ENCODE results near the gene MYO18B.

Gene MYO18B

DNA sequence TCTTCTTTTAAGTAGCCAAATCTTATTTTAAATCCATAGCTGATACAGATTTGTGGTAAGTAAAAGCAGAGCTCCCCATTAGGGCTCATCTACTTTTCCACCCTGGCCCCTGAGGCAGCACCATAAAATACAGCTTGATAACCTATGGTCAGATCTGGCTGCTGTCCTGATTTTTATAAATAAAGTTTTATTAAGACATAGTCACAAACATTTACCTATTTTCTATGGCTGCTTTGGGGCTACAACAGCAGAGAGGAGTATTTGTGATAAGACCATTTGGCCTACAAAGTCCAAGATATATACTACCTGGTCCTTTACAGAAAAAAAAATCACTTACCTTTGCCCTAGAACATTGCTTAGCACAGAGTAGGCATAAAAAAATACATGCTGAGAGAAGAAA lies 227.3 kb downstream of the MYO18B start:
- TF ChIP-seq, protein P1, sequence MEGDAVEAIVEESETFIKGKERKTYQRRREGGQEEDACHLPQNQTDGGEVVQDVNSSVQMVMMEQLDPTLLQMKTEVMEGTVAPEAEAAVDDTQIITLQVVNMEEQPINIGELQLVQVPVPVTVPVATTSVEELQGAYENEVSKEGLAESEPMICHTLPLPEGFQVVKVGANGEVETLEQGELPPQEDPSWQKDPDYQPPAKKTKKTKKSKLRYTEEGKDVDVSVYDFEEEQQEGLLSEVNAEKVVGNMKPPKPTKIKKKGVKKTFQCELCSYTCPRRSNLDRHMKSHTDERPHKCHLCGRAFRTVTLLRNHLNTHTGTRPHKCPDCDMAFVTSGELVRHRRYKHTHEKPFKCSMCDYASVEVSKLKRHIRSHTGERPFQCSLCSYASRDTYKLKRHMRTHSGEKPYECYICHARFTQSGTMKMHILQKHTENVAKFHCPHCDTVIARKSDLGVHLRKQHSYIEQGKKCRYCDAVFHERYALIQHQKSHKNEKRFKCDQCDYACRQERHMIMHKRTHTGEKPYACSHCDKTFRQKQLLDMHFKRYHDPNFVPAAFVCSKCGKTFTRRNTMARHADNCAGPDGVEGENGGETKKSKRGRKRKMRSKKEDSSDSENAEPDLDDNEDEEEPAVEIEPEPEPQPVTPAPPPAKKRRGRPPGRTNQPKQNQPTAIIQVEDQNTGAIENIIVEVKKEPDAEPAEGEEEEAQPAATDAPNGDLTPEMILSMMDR (IDR thresholded peaks at IDR 0.05; ENCODE audit: low read depth, low read length, missing control alignments), result no peak
- in situ Hi-C loops (cut with HindIII; ENCODE audit: low sequenced_read_pairs), result no loop called here
- H3K4me3 ChIP-seq (ENCODE audit: low read depth, low read length), result no peak overlapping the region
- DNase-seq (ENCODE audit: low read depth), result no peak

DNA sequence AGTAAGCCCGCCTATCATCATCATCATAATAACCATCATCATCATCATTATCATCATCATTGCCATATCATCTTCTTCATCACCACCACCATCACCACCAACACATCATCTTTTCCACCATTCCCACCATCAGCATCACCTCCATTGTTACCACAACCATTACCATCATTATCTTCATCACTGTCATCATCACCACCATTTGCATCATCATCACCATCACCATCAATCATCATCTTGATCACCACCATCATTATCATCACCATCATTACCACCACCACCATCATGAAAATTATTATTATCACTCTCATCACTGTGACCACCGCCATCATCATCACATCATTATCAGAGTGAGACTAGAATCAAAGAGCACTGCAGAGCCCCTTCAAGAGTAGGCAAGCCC lies 227.9 kb downstream of the MYO18B start:
- TF ChIP-seq, protein P1 (IDR thresholded peaks at IDR 0.05; ENCODE audit: low read depth, low read length, missing control alignments), result no peak
- no peak for DNase-seq (ENCODE audit: low read depth)
- H3K4me3 ChIP-seq (ENCODE audit: low read depth, low read length), result no peak overlapping the region
- in situ Hi-C loops (cut with HindIII; ENCODE audit: low sequenced_read_pairs), result no loop called here

DNA sequence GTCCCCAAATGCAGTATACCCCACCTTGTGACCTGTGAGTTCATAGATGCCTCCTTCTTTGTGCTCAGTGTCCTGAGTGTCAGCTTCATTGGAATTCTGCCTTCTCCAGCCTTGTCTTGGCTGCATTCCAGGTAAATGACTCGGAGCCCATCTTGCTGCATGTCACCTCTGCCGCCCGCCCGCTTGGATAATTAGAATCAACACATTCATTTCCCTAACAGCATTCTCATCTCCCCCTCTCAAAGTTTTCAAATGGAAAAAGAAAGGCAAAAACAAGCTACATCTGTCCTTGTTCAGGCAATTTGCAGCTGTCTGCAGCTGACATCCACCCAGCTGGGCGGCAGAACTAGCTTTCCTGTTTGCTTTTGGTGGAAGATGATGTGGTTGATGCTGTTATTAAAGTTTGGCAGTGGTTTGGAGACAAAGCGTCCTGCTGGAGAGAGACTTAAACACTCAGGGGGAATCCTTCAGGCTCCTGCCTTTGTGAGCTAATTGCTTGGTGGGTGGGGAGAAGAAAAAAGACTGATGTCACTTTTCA lies 228.5 kb downstream of the MYO18B start:
- TF ChIP-seq, protein P1 (IDR thresholded peaks at IDR 0.05; ENCODE audit: low read depth, low read length, missing control alignments), result no peak
- no peak for DNase-seq (ENCODE audit: low read depth)
- H3K4me3 ChIP-seq (ENCODE audit: low read depth, low read length), result no peak overlapping the region
- in situ Hi-C loops (cut with HindIII; ENCODE audit: low sequenced_read_pairs), result no loop called here

DNA sequence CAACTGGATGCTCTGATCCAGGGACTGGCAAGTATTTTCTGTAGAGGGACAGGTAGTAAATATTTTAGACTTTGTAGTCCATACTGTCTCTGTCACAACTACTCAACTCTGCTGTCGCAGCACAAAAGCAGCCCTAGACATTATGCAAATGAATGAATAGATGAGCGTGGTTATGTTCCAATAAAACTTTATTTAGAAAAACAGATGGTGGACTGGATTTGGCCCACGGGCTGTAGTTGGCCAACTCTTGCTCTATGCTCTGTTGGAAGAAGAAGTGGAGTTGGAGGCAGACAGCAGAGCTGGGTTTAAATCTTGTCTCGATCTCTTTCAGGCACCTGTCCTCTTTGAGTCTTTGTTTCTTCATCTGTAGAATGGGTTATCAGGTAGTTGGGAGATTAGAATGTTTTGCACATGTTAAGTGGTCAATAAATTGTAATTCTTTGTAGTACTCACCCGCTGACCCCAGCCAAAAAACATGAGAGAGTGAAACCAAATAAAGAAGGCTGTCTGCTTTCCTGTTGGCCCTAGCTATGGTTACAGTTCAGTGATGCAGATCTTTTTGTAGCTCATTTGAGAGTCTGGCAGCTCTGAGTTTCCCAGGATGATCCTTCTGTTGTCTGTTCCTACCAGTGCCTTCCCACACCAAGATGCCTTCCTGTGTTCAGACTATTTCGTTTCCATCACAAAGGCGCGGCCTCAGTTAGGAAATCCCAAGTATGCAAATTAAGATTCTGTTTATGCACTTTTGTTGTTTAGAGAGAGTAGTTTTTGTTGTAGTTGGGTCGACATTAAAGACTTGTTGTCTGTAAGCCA lies 229.2 kb downstream of the MYO18B start:
- TF ChIP-seq, protein P1 (IDR thresholded peaks at IDR 0.05; ENCODE audit: low read depth, low read length, missing control alignments), result no peak
- no peak overlapping the region for H3K4me3 ChIP-seq (ENCODE audit: low read depth, low read length)
- no peak for DNase-seq (ENCODE audit: low read depth)
- in situ Hi-C loops (cut with HindIII; ENCODE audit: low sequenced_read_pairs), result no loop called here

DNA sequence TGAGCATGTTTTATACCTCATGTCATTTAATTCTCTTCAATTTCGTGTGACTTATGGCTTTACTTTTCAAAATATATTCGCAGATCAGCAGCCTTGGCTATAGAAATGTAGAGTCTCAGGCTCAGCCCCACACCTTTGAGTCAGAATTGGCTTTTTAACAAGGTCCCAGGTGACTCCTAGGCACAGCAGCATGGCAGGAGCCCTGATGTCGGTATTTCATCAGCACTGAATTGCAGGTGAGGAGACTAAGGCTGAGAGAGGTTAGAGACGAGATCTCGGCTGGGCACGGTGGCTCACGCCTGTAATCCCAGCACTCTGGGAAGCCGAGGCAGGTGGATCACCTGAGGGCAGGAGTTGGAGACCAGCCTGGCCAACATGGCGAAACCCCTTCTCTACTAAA lies 230.4 kb downstream of the MYO18B start:
- TF ChIP-seq, protein P1 (IDR thresholded peaks at IDR 0.05; ENCODE audit: low read depth, low read length, missing control alignments), result no peak
- H3K4me3 ChIP-seq (ENCODE audit: low read depth, low read length), result no peak overlapping the region
- in situ Hi-C loops (cut with HindIII; ENCODE audit: low sequenced_read_pairs), result no loop called here
- DNase-seq (ENCODE audit: low read depth), result no peak

DNA sequence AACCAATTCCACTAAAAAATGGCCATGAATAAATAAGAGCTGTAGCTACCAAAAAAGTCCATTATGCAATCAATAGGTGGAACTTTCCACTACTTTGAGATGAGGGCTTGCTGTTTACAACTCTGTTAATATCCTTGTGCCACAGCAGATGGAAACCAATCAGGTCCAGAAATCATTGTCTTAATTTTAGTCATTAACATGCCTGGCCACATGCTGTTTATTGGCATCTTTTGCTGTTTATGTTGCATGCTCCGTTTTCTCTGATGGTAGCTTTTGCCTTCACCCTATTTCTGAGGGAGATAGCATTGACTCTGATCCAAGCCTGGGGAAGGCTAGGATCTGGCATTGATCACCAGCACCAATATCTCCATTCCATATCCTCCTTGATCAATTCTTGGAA lies 234.4 kb downstream of the MYO18B start:
- TF ChIP-seq, protein P1 (IDR thresholded peaks at IDR 0.05; ENCODE audit: low read depth, low read length, missing control alignments), result no peak
- in situ Hi-C loops (cut with HindIII; ENCODE audit: low sequenced_read_pairs), result no loop called here
- DNase-seq (ENCODE audit: low read depth), result no peak
- H3K4me3 ChIP-seq (ENCODE audit: low read depth, low read length), result no peak overlapping the region

All from astrocyte of the cerebellum (primary cell).